CD4-positive, alpha-beta T cell treated with Interleukin-21 for 1 hour (primary cell): ENCODE measurements around the gene SMIM38.

Experiments used
- DNase-seq: peaks from one replicate; pipeline ENCODE4 v3.0.0-alpha.2; 2020

The SMIM38 gene

GRCh38 chr11:69189059-69189458 is 33.3 kb downstream of the SMIM38 start:
- no peak for DNase-seq

DNA sequence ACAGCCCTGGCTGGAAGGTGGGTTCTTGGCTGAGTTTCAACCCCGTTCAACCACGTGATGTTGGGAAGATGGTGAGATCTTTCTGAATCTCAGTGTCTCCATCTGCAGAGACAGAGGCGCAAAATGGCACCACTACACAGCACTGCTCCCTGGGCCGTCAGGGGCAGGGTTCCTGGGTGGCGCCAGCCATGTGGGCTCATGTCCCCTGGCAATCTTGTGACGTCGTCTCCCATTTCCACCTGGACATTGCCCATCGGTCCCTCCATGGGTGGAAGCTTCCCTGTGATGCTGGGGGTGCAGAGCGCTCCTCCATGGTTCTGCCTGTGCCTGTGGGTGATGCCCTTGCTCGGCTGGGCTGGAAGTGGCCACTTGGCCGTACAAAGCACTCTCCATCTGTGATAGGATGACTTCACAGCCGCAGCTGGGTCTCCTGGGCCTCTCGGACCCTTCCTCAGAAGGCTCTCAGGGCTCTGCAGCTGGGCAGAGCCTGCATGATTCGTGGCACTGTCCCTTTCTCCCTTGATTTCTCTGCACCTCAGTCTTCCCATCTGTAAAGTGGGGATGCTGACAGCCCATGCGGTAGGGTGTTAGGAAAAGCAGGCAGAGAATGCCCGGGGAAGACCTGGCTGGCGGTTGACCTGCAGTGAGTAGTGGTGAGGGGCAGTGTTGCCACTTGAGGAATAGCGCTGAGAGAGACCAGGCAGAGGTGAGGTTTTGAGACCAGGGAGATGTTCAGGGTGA is 35.2 kb downstream of the SMIM38 start:
- DNase-seq: no peak

GRCh38 chr11:69192301-69192721 is 36.6 kb downstream of the SMIM38 start:
- no peak for DNase-seq

DNA sequence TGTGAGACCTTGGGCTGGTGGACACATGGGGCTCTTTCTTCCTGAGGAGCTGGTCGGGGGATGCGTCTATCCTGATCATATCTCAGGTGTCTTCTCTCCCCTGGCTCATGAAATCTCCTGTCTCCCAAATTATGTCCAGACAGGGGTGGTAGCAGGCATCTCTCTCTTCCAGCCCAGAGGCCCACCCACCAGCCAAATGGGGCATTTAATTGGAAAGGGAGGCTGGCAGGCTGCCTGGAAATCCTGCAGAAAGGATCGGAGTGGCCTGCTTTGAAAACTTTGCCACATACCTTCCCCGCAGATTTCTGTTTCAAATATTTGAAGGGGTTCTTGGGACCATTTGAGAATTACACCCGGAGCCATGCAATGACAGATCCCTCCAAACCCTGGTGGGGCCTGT is 37.4 kb downstream of the SMIM38 start:
- DNase-seq: no peak

GRCh38 chr11:69193629-69194028 is 37.9 kb downstream of the SMIM38 start:
- DNase-seq: no peak

DNA sequence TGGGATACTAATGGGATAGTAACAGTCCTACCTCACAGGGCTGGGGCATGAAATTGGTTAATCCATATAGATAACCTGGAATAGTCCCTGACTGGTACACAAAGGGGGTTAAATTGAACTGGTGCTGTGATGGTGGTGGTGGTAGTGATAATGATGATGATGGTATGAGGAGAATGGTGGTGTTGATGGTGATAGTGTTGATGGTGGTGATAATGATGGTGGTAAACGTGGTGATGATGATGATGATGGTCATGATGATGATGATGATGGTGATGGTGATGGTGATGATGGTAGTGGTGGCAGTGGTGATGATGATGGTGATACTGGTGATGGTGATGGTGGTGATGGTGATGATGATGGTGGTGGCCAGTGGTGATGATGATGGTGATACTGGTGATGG is 38.7 kb downstream of the SMIM38 start:
- DNase-seq: no peak

DNA sequence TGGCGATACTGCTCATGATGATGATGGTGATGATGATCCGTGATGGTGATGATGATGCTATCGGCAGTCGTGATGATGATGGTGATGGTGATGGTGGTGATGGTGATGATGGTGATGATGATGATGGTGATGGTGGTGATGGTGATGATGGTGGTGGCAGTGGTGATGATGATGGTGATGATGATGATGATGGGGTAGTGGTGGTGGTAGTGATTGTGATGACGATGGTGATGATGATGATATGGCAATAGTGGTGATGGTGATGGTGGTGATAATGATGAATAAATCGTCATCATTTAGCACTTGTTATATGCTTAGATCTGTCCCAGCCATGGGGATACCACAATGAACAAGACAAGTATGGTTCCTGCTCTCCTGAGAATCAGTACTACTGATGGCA is 39.2 kb downstream of the SMIM38 start:
- no peak for DNase-seq

DNA sequence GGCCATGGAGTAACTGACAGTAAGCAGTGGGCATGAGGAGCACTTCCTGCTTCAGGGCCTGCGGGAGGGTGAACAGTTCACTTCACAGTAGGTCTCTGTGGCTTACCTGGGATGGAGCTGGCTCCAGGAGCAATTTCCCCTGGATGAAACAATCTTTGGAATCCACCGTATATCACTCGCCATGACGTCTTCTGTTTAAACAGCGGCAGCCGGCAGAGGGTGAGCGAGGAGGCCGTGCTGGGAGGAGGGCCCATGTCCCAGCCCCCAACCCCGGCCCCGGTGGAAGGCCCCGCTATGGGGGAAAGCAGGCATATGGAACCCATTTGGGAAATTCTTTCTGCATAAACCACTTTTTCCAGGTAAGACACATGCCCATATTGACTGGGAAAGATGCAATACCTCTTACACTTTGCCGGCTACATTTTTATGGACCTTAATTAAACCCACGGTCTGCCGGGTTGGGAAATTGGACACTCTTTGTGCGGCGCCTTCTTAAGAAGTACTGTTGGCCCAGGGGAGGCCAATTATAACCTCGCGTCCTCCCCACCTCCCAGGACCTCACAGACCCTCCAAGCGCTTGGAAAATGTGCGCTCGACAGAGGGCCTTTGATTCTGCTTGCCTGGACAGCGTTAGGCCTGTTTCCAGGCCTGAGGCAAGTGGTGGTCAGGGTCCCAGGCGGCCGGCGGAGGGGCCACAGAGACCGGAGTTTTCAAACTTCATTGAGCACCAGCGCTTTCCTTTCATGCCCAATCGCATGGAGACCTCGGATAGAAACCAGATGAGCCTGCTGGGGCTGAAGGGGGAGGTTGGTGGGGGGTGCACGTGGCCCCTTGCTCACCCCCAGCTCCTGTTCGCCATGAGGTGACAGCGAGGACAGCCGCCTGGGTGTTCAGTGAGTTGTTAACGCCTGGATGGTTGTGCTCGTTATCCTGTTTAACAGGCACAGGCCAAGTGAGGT is 40.4 kb downstream of the SMIM38 start:
- DNase-seq: no peak

DNA sequence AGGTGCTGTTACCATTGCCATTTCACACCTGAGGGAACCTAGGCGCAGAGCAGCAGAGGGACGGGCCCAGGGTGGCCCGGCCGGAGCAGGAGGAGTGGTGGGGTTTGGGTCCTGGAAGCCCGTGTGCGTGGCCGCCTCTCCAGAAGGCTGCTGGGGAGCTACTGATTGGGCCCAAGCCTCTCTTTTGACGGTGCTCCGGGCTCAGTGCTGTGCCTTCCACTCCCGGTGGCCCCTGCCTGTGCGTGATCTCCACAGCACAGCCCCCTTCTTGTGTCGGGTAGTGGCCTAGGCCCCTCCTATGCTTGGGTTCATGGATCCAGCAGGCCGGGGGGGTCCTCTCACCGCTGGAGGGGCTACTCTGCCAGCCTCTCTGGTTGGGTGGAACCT is 41.0 kb downstream of the SMIM38 start:
- DNase-seq: no peak

DNA sequence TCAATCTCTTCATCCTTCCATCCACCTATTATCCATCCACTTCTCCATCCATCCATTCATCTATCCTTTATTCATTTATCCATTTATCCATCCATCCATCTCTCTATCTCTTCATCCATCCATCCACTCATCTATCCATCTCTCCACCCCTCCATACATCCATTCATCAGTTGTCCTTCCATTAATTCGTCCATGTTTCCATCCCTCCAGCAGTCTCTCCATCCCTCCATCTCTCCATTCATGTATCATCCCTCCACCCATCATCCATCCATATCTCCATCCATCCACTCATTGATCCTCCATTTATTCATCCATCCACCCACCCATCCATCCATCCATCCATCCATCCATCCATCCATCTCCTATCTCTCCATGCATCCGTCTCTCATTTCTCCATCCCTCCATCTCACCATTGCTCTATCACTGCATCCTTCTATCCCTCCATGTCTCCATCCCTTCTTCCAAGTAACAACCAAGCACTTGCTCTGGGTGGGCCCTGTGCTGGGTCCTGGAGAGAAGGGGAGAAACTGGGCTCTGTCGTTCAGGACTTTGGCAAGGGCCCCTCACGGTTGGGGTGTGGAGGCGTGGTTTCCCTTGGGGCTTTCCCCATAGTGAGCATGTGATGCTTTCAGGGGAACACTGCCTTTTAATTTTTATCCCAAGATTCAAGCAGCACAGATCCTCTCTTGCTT is 43.3 kb downstream of the SMIM38 start:
- no peak for DNase-seq

GRCh38 chr11:69199583-69200315 is 44.0 kb downstream of the SMIM38 start:
- DNase-seq: no peak

GRCh38 chr11:69200331-69201065 is 44.8 kb downstream of the SMIM38 start:
- DNase-seq: no peak

DNA sequence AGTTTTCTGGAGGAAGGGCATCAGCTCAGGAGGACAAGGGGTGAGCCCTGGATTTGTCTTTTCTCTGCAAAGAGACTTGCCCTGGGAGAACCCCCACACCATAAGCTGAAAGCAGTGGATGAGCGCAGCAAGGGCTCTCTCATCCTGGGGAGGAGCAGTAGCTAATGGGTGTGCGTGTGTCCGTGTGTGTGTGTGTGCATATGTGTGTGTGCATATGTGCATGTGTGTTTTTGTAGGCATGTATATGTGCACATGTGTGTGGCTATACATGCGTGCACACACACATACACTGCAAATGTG is 45.3 kb downstream of the SMIM38 start:
- no peak for DNase-seq

DNA sequence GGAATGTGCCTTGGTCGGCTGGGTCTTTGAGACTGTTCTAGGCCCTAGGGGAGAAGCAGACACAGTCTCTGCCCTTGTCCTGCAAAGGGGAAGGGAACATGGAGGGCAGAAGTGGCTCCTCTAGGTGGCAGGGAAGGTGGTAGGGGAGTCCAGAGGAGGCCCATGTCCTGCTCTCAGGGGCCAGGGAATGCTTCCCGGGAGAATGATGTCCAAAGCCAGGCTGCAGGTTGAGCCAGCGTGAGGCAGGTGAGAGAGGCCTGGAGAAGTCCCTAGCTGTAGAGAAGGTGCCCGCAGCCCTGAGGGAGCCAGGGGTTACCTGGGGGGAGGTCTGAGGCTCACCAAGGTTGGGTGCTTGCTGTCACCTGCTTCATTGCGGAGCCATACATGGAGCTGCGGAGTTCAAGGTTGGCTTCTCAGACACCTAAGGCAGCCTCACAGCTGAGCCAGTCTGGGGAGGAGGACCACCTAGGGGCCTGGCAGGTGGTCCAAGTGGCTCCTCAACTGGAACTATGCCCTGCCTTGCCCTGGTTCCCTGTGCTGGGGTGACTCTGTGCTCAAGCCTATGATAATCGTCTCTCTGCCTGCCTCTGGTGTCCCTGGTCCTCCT is 46.1 kb downstream of the SMIM38 start:
- DNase-seq: no peak

DNA sequence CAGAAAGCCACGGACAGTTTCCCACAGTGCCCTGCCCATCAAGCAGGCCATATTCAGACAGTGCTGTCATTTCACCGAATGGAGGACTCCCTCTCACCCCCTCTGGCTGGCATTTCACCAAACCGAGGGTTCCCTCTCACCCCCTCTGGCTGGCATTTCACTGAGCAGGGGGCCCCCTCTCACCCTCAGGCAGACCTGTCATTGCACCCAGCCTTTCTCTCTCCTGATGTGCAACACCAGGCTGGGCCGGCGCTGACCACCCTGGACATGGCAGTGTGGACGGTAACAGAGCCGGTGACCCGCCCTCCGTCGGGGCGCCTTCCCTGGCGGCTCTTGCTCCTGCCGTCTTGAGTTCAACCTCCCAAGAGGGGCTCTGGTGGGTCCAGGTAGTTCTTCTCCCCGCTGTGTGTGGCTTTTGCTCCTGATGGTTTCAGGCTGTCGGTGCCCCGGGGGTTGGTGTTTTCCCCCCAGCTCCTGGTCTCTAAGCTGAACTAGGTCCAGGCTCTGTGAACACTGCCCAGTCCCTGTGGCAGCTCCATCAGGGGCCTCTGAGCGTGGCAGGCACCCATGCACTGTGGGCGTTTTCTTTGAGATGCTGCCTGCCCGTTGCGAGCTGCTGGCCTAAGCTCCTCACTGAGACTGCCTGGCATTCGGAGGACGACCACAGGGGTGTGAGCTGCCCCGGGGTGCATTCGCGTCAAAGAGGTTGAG is 46.9 kb downstream of the SMIM38 start:
- no peak for DNase-seq

DNA sequence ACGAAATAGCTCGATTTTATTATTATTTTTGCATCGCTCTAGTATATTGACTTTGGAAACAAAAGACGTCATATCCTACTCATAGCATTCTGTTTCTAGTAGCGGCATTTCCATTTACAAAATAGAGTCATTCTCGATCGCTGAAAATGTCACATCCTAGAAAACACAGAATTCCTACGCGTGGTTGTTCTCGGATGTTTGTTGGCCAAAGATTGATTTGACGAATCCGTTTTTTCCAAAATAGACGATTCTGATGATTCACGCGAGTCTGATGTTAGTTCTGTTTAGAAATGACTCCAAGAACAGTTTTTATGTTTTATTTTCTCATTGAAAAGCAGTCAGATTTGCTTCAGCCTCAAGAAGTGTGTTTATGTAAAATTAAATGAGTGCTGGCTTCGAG is 47.6 kb downstream of the SMIM38 start:
- DNase-seq: no peak

- no peak for DNase-seq
These were observed 48.1 kb downstream of the SMIM38 start for GRCh38 chr11:69203901-69204245.

GRCh38 chr11:69204246-69204940 is 48.7 kb downstream of the SMIM38 start:
- no peak for DNase-seq

DNA sequence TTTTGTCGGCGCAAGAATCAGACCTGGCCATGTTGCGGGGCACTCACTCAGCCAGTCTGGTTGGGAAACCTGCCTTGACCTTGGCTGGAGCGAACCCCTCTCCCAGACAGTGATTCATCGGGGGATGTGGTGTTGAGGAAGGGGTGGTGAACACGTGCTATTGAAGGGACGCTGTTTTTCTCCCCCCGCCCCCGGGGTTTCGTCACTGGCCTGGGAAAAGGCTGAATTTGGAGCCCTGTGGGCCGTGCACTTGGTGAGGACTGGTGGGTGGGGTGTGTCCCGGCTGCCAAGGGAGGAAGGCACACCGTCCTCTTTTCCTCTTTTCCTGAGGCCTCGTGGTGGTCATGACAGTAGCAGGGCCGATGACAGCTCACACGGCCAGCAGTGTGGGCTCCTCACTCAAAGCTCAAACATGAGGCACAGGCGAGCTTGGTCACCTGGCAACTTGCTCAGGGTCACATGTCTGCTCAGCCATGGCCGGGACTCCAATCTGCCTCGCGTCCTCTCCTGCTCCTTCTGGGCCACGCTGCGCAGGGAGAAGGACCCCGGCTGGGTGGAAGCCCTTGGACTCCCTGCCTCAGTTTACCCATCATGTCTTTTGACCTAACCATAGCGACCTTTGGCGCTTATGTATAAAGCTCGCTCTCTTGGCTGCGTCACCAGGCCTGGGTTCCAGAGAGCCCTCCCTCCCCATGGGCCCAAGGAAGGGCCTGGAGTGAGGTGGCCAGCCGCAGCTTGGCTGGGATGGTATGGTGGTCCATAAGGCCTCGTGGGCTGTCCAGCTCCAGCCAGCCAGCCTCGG is 49.4 kb downstream of the SMIM38 start:
- no peak for DNase-seq
